Liver (tissue), 9 donors: ENCODE results near the gene CEP164. TPM values are rescaled to one million over a fixed set of nuclear protein-coding genes. Genes with fewer than 3 reads are reported as not detected.

Source experiments
- DNase-seq: peaks from one replicate; pipeline ENCODE4 v3.0.0-alpha.2; 2017; ENCODE audit warnings: low spot score
- H3K27ac ChIP-seq, 2 donors: one replicate each; pipeline ENCODE4 v1.7.0; 2013; ENCODE audit warnings: inconsistent platforms in 2 of 2, low read length in 2 of 2, control low read depth in 1 of 2, low read depth in 1 of 2, mild to moderate bottlenecking in 1 of 2
- H3K27me3 ChIP-seq, 4 donors: one replicate each; pipeline versions ENCODE4 v1.6.1 to v1.7.0; 2013; ENCODE audit warnings: low read length in 3 of 4, inconsistent platforms in 1 of 4, mild to moderate bottlenecking in 1 of 4, moderate library complexity in 1 of 4; ENCODE audit not compliant: control insufficient read depth in 4 of 4, insufficient read depth in 4 of 4
- H3K36me3 ChIP-seq, 4 donors: one replicate each; pipeline versions ENCODE4 v1.6.1 to v1.7.0; 2013; ENCODE audit warnings: low read length in 3 of 4, mild to moderate bottlenecking in 3 of 4, low read depth in 1 of 4, moderate library complexity in 1 of 4; ENCODE audit not compliant: control insufficient read depth in 4 of 4, insufficient read depth in 3 of 4
- H3K4me1 ChIP-seq, 4 donors: one replicate each; pipeline versions ENCODE4 v1.6.1 to v1.7.0; 2013; ENCODE audit warnings: low read length in 3 of 4, mild to moderate bottlenecking in 3 of 4, moderate library complexity in 1 of 4; ENCODE audit not compliant: control insufficient read depth in 4 of 4, insufficient read depth in 4 of 4
- H3K4me3 ChIP-seq, 3 donors: one replicate each; pipeline versions ENCODE4 v1.6.1 to v1.7.0; 2013; ENCODE audit warnings: low read length in 3 of 3, control low read depth in 1 of 3, low read depth in 1 of 3, mild to moderate bottlenecking in 1 of 3
- H3K9ac ChIP-seq, 2 donors: one replicate each; pipeline ENCODE4 v1.7.0; 2013; ENCODE audit warnings: low read length in 2 of 2, mild to moderate bottlenecking in 2 of 2, moderate library complexity in 2 of 2, control low read depth in 1 of 2, low read depth in 1 of 2
- H3K9me3 ChIP-seq, 4 donors: one replicate each; pipeline versions ENCODE4 v1.6.1 to v1.7.0; 2013; ENCODE audit warnings: low read length in 3 of 4; ENCODE audit not compliant: control insufficient read depth in 4 of 4
- CTCF ChIP-seq: fragments of 150-350 bp; IDR thresholded peaks from 2 replicates; pipeline ENCODE4 v1.5.1; 2017; ENCODE audit warnings: improper control_type of control experiment, low read depth, low read length; ENCODE audit not compliant: missing input control
- EGR1 ChIP-seq, 2 donors: IDR thresholded peaks; 2 replicates each; pipeline ENCODE4 v1.6.1; 2016 to 2018; ENCODE audit warnings: antibody characterized with exemption in 2 of 2, low read depth in 2 of 2
- FOXA1 ChIP-seq: IDR thresholded peaks from 2 replicates; pipeline ENCODE4 v1.6.1; 2016; ENCODE audit warnings: antibody characterized with exemption
- FOXA2 ChIP-seq: IDR thresholded peaks from 2 replicates; pipeline ENCODE4 v1.6.1; 2016; ENCODE audit warnings: antibody characterized with exemption
- GABPA ChIP-seq, 2 donors: IDR thresholded peaks in 1 of 2; conservative IDR thresholded peaks in 1 of 2; 2 replicates each; pipeline ENCODE4 v1.6.1; 2016; ENCODE audit warnings: antibody characterized with exemption in 2 of 2, mild to moderate bottlenecking in 1 of 2, moderate library complexity in 1 of 2
- HNF4A ChIP-seq, 2 donors: conservative IDR thresholded peaks; 2 replicates each; pipeline ENCODE4 v1.6.1; 2016; ENCODE audit warnings: antibody characterized with exemption in 2 of 2, mild to moderate bottlenecking in 2 of 2
- HNF4G ChIP-seq: IDR thresholded peaks from 2 replicates; pipeline ENCODE4 v1.6.1; 2016; ENCODE audit warnings: antibody characterized with exemption
- JUND ChIP-seq, 2 donors: IDR thresholded peaks; 2 replicates each; pipeline ENCODE4 v1.6.1; 2016; ENCODE audit warnings: antibody characterized with exemption in 2 of 2
- NR2F2 ChIP-seq: IDR thresholded peaks from 2 replicates; pipeline ENCODE4 v1.6.1; 2016; ENCODE audit warnings: antibody characterized with exemption
- RAD21 ChIP-seq, 2 donors: IDR thresholded peaks; 2 replicates each; pipeline ENCODE4 v1.6.1; 2016; ENCODE audit warnings: antibody characterized with exemption in 2 of 2, mild to moderate bottlenecking in 2 of 2
- RXRA ChIP-seq, 2 donors: IDR thresholded peaks; 2 replicates each; pipeline ENCODE4 v1.6.1; 2017 to 2018; ENCODE audit warnings: antibody characterized with exemption in 2 of 2, mild to moderate bottlenecking in 1 of 2
- SP1 ChIP-seq: IDR thresholded peaks from 2 replicates; pipeline ENCODE4 v1.6.1; 2018; ENCODE audit warnings: antibody characterized with exemption, mild to moderate bottlenecking
- TAF1 ChIP-seq: conservative IDR thresholded peaks from 2 replicates; pipeline ENCODE4 v1.6.1; 2016; ENCODE audit warnings: antibody characterized with exemption, mild to moderate bottlenecking
- YY1 ChIP-seq: IDR thresholded peaks from 2 replicates; pipeline ENCODE4 v1.6.1; 2016; ENCODE audit warnings: antibody characterized with exemption, mild to moderate bottlenecking
- ZBTB33 ChIP-seq: IDR thresholded peaks from 2 replicates; pipeline ENCODE4 v1.6.1; 2016; ENCODE audit warnings: antibody characterized with exemption
- WGBS: extraction: QIAGEN DNeasy Blood & Tissue Kit; methylation state at CpG from one replicate; pipeline ENCODE4 v1.1.7; 2013; 5-methylcytosine and 5-hydroxymethylcytosine counted together
- polyA plus RNA-seq, 2 donors: library from polyadenylated mRNA; stranded (reverse) in 1 of 2; unstranded in 1 of 2; fragments of 200-250 nt in 1 of 2; fragments of >200 nt in 1 of 2; fragmentation: Nextera tagmentation in 1 of 2; extraction: Ambion mirVana in 1 of 2; gene quantifications; one replicate each; pipeline versions ENCODE4 v1.2.1 to v1.2.3, GENCODE V29; 2013 to 2015
- total RNA-seq, 2 donors: library from RNA; depleted of rRNA; stranded (reverse); fragments of >200 nt; gene quantifications; one replicate each; pipeline ENCODE4 v1.2.3, GENCODE V29; 2014
- TF ChIP-seq, protein P1 (sequence below): IDR thresholded peaks from 2 replicates; pipeline ENCODE4 v1.6.1; 2016; ENCODE audit warnings: antibody characterized with exemption
- TF ChIP-seq, protein P2 (sequence below): IDR thresholded peaks from 2 replicates; pipeline ENCODE4 v1.6.1; 2016; ENCODE audit warnings: antibody characterized with exemption, mild to moderate bottlenecking
- TF ChIP-seq, protein P3 (sequence below): IDR thresholded peaks from 2 replicates; pipeline ENCODE4 v1.6.1; 2016; ENCODE audit warnings: antibody characterized with exemption
- donor health status: healthy.
- donor health status: healthy.
- donor health status: healthy.
- donor health status: healthy.
- donor health status: healthy.

The CEP164 gene
- total and polyA plus RNA-seq, 4 donors, result 4.1 to 12.3 (median 5.9) TPM

DNA sequence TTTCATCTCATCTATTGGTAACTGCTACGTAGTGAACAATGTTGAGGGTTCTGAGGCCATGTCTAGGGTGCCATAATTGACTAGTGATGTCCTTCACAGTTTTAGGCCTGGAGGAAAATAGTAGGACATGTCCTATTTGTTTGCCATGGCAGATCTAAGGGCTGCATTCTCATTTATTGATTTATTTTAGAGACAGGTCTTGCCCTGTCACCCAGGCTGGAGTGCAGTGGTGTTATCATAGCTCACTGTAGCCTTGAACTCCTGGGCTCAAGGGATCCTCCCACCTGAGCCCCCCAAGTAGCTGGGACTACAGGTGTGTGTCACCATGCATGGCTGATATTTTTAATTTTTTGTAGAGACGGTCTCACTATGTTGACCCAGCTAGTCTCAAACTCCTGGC lies 5.2 kb downstream of the CEP164 start:
- Histone ChIP-seq H3K4me3 (no peak overlapping the region), H3K9ac (no peak overlapping the region), H3K9me3 (no peaks in the 10 kb centered on the region), H3K27me3 (no peaks in the 10 kb centered on the region), H3K27ac (no peak overlapping the region), H3K36me3 (peaks cover 0 to 2% (median 0%) of the 10 kb centered on the region in 4 donors), H3K4me1 (peaks cover 0 to 14% (median 10%) of the 10 kb centered on the region in 4 donors)
- WGBS, result 73% methylated on average over 2 of the region's 2 CpGs
- DNase-seq, result no peak
- no peak for TF ChIP-seq RAD21 (IDR thresholded peaks at IDR 0.05)
- no peak for TF ChIP-seq HNF4A (conservative IDR thresholded peaks at IDR 0.05)
- TF ChIP-seq FOXA2, result no peak
- TF ChIP-seq, protein P1, sequence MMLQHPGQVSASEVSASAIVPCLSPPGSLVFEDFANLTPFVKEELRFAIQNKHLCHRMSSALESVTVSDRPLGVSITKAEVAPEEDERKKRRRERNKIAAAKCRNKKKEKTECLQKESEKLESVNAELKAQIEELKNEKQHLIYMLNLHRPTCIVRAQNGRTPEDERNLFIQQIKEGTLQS, result no peak
- TF ChIP-seq JUND (IDR thresholded peaks at IDR 0.05), result no peak
- TF ChIP-seq HNF4G, result no peak
- TF ChIP-seq, protein P2, sequence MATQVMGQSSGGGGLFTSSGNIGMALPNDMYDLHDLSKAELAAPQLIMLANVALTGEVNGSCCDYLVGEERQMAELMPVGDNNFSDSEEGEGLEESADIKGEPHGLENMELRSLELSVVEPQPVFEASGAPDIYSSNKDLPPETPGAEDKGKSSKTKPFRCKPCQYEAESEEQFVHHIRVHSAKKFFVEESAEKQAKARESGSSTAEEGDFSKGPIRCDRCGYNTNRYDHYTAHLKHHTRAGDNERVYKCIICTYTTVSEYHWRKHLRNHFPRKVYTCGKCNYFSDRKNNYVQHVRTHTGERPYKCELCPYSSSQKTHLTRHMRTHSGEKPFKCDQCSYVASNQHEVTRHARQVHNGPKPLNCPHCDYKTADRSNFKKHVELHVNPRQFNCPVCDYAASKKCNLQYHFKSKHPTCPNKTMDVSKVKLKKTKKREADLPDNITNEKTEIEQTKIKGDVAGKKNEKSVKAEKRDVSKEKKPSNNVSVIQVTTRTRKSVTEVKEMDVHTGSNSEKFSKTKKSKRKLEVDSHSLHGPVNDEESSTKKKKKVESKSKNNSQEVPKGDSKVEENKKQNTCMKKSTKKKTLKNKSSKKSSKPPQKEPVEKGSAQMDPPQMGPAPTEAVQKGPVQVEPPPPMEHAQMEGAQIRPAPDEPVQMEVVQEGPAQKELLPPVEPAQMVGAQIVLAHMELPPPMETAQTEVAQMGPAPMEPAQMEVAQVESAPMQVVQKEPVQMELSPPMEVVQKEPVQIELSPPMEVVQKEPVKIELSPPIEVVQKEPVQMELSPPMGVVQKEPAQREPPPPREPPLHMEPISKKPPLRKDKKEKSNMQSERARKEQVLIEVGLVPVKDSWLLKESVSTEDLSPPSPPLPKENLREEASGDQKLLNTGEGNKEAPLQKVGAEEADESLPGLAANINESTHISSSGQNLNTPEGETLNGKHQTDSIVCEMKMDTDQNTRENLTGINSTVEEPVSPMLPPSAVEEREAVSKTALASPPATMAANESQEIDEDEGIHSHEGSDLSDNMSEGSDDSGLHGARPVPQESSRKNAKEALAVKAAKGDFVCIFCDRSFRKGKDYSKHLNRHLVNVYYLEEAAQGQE, result no peak
- no peak for TF ChIP-seq CTCF
- no peak for TF ChIP-seq ZBTB33
- TF ChIP-seq RXRA (IDR thresholded peaks at IDR 0.05), result no peak
- TF ChIP-seq SP1, result no peak
- TF ChIP-seq FOXA1, result no peak
- TF ChIP-seq NR2F2, result no peak
- TF ChIP-seq YY1, result no peak
- no peak for TF ChIP-seq EGR1 (IDR thresholded peaks at IDR 0.05; ENCODE audit: low read depth in 2 of 2)
- TF ChIP-seq GABPA (IDR thresholded peaks at IDR 0.05 in 1 of 2, conservative IDR thresholded peaks at IDR 0.05 in 1 of 2), result no peak
- TF ChIP-seq TAF1, result no peak

DNA sequence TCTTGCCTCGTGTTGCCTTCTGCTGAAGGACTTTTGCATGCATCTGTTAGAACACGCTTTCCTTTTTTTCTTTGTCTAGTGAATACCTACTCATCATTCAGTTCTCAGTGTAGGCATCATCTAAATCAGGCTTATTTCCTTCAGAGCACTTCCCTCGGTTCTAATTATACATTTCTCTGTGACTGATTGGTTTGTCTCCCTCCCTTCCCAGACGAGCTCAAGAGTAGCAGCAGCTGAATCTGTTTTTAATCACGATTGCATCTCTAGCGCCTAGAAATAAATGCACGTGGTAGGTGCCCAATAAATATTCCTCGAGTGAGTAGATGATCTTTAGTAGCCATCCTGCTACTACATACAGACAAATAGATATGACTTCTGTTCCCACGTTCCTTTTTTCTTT lies 6.3 kb downstream of the CEP164 start:
- Histone ChIP-seq H3K36me3 (peaks cover 0 to 2% (median 0%) of the 10 kb centered on the region in 4 donors), H3K4me3 (no peak overlapping the region), H3K9me3 (no peaks in the 10 kb centered on the region), H3K27ac (no peak overlapping the region), H3K4me1 (peaks cover 0 to 4% (median 3%) of the 10 kb centered on the region in 4 donors), H3K9ac (no peak overlapping the region), H3K27me3 (no peaks in the 10 kb centered on the region)
- WGBS, result 93% methylated on average over 9 of the region's 9 CpGs
- DNase-seq, result no peak
- TF ChIP-seq GABPA (IDR thresholded peaks at IDR 0.05 in 1 of 2, conservative IDR thresholded peaks at IDR 0.05 in 1 of 2) (no peak), RXRA (IDR thresholded peaks at IDR 0.05) (no peak), ZBTB33 (no peak), NR2F2 (no peak), FOXA1 (no peak), YY1 (no peak), TAF1 (no peak), SP1 (no peak), JUND (IDR thresholded peaks at IDR 0.05) (no peak), HNF4A (conservative IDR thresholded peaks at IDR 0.05) (no peak)
- TF ChIP-seq, protein P3, sequence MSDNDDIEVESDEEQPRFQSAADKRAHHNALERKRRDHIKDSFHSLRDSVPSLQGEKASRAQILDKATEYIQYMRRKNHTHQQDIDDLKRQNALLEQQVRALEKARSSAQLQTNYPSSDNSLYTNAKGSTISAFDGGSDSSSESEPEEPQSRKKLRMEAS, result no peak
- TF ChIP-seq, protein P2, result no peak
- TF ChIP-seq, protein P1, result no peak
